GOT3 (cell line): Measurements from ENCODE around the gene ANKH.

ENCODE experiments used
- DNase-seq: peaks from one replicate; lab custom pipeline; 2025; ENCODE audit warnings: mixed read lengths; lab: John Stamatoyannopoulos, UW

The ANKH gene

DNA sequence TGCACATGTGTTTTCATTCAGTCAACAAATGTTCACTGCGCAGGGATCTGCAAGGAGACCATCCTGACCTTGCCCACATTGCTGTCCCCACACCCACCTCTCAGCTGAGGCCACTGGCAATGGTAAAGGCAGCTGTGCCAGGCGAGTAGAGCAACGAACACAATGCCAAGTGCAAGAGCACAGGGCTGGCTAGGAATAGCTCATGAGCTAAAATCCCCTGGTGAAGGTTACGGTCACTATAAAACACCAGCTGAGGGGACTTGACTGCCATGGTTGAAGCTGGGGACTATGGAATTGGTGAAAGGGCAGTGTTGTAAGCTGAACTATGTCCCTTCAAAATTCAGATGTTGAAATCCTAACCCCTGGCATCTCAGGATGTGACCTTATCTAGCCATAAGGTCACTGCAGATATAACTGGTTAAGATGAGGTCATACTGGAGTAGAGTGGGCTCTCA is 111.0 kb downstream of the ANKH start:
- no peak for DNase-seq

DNA sequence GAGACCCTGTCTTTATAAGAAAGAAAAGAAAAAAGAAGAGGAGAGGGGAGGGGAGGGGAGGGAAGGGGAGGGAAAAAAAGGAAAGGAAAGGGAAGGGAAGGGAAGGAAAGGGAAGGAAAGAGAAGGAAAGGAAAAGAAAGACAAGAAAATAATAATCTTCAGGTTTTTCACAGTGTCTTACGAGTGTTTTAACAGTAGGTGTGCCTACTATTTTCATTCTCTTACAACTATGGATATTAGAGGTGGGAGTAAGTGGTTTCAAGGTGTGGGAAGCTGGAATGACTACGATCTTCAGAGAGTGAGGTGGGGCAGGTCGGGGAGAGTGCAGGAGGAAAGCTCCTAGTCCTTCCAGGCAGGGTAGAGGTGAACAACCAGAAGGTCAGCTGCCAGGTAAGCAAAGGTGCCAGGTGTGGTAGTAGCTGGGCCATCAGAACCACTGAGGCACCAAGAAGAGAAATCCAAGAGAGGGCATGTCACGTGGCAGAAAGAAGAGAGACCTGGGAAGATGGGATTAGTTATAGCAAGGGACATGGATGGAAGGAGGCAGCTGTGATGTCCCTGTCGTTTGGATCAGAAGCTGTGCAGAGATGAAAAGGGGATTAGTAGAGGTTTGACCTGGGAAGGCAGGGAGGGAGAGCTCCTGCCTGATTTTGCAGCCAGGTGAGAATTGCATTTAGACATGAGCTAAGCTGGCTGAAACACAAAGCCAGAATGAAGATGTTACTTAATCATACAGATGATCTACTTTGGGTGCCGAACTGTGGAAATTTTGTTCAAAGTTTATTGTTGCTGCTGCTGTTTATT is 111.6 kb downstream of the ANKH start:
- DNase-seq = no peak

DNA sequence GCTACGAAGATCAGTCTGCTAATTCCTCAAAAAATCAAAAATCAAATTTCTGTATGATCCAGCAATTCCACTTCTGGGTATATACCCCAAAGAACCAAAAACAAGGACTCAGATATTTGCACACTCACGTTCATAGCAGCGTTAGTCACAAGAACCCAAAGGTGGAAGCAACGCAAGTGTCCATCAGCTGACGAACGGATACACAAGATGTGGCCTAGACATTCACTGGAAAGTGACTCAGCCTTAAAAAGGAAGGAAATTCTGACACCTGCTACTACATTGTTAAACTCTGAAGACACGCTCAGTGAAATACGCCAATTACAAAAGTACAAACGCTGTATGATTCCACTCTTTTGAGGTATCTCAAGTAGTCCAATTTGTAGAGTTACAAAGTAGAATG is 113.7 kb downstream of the ANKH start:
- DNase-seq = no peak

DNA sequence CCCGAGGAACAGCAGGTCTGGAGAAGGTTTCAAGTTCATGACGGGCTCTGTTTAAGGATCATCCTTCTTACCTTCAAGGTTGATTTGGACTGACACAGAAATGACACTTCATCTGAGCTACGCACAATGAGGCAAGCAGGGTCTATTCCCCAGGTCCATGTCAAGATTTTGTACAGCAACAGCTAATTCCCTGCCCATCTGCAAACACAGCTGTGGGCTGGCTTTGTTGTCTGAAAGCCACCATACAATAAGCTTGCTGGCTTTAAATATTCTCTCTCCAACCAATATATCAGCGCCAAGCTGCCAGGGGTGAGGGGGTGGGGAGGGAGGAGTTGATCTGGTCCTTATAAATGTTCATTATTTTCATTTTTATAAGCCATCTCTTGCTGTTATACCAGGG is 115.1 kb downstream of the ANKH start:
- DNase-seq = no peak

DNA sequence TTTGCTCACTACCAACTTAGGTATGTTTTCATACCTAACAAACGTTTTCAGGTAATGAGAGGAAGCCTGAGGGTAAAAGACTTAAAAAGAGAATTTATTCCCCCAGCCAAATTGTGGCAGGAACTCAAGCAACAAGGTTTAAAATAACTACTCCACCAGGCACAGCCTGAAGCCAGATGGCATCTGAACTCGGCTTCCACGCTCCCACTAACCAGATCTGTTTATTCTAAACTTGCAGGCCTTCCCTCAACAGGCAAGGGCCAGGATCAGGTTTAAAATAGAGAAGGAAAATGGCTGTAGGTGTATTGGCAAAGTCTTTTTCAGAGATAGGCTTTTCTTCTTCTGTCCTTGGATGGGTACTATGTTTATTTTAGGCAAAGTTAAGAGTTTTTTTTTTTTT is 117.6 kb downstream of the ANKH start:
- DNase-seq = no peak

DNA sequence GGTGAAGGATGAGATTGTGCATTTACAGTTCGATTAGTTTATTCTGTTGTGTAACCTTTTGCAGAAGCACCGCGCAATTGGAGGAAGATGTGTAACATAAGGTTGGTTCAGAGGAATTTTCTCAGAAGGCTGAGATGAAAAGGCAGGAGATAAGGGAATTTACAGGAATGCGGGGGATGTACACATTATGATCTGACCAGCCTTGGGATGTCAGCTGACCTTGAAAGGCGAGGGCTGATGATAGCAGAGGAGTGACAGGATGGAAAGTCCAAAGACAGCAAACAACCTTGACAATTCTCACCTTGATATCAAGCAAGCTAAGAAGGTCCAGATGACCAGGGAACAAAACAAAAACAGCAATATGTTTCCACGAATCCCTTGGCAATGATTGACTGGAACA is 118.3 kb downstream of the ANKH start:
- DNase-seq = no peak

DNA sequence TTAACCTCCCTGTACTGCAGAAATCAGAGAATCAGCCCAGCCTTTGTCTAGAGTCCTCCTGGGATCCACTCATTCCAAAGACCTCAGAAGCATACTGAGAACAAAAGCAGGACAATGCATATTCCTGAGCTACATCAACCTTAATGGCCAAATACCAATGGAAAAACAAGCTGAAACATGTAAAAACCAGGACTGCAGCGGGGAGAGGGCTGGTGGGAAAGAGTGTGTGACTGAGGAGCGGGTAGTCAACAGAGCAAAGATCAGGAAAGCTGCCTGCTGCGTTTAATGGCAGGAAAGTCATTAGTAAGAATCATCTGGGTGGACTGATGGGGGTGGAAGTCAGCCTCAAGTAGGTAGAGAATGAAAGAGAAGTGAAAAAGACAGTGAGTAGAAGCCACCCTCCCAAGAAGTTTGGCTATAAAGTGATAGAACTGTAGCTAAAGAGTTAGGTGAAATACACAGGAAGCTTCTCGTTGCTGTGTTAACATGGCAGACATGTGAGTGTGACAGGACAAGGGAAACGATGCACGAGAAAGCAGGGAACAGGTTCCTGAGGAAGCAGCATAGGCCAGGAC is 119.0 kb downstream of the ANKH start:
- DNase-seq = no peak

DNA sequence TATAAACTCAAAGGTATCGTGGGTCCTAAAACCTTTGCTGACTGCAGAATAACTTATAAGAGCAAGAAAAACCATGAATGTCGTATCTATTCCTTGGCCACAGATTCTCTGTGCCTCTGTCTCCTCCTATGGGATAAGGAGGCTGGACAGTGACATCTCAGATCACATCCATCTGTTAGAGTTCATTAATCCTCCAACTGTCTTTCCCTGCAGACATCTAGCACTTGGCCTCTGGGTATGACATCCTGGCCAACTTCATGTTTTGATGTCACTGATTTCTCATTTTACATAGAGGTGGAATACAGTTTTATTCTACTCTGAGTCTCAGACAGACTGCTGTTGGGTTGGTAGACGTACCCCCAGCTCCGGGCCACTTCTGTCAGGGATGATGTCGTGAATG is 120.9 kb downstream of the ANKH start:
- DNase-seq = no peak

DNA sequence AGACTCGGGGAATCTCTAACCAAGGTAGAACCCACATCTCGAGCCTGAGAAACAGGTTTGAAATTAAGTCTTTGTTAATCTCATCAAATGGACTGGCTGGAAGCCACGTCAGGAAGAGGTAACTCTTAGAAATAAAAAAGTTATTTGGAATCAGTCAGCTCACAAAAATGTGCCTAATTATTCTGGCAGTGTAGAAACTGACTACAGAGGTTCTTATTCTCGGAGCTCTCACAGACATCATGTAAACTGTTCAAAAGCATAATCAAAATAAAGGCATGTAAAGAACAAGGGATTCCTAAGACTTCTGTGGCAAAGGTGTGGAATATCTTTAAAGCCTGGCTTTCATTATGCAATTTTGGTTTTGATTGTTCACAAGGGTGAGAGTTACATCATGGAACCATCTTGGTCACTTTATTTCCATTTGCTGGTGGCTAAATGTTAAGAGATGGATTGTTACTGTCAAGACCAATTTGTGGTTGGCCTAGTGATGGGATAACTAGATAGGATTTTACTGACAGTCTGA is 121.9 kb downstream of the ANKH start:
- no peak for DNase-seq

DNA sequence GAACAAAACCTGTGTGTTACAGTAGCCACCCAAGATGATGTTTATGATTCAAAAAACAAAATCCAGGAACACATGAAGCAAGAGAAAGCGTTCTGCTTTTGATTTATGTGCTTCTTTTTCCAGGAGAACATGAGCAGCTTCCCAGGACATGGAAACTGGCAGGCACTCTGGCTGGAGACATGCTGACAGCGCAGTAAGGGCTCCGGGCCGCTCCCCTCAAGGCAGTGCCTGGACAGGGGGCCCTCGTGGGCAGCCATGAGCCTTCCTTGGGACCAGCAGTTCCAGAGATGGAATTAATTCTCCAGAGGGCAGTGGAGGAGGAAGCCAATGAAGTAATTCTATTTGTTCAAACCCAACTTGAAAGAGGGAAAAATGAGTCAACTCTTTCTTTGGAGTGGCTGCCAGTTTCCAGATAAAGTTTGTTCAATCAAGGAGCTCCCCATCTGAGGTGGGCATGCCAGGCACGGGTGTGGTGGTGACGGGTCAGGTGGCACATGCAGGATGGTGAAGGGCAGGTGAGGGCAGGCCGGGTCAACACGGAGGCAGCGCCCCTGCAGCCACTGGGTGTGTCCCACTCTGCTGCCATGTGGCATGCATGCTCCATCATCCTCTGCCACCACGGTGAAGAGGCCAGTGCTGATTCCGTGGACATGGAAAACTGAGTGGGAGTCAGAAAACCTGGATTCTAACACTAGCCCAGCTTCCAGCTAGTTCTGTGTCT is 123.2 kb downstream of the ANKH start:
- no peak for DNase-seq

DNA sequence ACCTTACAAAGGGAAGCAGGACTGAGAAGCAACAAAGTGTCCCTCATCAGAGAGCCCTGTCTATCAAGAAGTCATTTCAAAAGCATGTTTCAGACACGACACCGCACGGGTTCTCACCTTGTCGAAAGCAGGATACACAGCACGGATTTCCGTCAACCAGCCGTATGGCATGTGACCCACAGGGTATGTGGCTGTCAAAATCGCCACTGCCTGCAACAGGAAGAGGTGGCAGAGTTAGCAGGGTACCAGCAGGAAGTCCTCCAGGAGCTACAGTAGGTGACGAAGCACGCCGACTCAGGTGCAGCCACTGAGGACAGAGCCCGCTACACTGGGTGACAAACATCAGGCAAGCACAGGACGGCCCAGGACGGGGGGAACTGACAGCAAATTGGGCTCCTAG is 125.8 kb downstream of the ANKH start:
- no peak for DNase-seq

DNA sequence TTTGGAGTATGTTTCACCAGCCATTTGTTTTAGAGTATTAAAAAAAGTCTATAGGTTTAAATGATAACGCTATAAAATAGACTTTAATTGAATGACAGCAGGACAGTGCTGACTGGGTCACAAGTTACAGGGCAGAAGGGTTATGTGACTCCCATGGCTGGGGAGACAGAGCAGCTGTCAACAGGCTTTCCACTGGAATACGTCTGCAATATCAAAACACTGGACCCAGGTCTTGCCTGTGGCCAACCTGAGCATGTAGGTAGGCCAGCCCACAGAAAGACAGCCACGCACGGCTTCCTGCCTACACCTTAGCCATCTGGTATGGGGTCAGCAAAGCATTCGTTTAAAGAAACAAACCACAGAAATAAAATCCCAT is 126.4 kb downstream of the ANKH start:
- no peak for DNase-seq

DNA sequence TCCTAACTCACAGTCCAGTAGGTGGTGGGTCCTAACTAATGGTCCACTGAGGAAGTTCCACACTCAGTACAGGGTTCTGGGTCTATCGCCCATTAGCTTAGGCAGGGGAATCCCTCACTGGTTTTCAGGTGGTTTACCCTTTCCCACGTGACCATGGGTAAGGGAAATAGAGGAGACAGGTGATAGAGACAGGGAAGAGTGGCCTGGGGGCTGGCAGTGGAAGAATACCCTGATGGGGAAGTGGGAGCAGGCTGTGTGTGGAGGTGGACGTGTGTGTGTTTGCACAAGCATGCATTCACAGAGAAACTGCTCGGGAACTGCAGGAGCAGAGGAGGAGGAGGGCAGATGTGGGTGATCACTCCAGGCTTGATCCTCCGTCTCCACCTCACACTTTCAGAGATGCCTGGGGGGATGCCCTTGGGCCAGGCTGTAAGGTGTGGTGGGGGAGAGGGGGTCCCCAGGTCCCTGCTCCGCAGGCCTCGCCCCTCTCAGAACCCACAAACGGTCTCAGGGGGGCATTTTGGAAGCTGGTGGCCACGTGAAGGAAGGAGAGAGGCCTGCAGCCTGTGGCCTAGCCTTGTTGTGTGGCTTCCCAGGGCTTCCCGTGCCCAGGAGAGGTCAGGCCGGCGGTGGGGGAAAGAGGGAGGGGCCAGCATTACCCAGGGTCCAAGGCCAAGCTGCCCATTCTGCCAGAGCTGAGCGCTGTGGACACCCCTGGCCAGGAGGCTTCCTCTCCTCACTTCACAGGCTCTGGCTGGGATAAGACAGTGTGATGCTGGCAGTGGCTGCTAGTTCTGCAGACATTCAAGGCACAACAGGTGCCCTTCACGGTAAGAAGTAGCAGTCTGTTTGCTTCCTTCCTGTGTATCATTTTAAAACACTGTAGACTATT is 127.0 kb downstream of the ANKH start:
- DNase-seq = no peak

DNA sequence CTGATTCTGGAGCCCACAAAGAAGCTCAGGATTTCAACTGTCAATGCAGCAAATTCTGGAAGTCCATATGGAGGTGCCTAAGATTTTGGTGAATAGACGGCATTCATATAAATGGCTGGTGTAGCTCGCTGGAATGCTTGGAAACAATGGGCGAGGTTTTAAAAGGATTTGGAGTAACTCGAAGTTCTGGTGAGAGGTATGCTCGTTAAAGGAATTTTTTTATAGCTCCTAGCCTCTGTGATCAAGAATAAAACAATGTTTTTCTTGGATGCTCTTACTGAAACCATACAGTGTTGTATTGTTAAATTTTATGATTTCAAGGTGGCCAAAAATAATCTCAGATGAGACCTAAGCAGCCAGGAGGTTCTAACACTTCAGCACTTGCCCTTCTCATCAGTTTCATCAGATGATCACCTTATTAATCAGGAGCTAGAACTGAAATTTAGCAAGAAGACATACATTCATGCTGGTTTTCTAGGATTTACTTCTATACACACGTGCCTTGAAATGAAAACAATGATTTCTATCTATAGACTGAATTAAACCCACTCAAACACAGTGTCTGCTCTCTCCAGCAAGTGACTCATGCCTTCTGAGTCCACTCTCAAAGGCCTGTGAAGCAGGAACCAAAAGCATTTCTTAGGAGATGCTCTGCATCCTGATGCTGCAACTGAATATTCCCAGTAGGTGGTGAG is 127.8 kb downstream of the ANKH start:
- no peak for DNase-seq

DNA sequence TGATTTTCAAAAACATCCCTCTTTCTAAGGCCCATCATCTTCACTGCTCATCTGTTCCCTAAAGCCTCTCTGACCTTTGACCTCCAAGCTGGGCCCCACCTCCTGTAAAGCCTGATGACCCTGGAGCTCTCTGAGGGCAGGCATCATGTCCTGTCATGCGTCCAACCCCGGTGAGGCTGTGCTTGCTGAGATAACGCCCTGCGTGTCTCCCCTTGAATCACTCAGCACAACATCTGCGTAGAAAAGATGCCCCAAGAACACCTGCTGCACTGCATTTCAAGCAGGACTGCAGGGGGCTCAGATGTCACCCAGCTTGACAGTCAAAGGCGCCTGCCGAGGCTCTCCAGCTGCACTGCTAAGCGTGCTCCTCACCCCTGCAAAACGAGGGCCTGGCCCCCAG is 129.1 kb downstream of the ANKH start:
- no peak for DNase-seq

DNA sequence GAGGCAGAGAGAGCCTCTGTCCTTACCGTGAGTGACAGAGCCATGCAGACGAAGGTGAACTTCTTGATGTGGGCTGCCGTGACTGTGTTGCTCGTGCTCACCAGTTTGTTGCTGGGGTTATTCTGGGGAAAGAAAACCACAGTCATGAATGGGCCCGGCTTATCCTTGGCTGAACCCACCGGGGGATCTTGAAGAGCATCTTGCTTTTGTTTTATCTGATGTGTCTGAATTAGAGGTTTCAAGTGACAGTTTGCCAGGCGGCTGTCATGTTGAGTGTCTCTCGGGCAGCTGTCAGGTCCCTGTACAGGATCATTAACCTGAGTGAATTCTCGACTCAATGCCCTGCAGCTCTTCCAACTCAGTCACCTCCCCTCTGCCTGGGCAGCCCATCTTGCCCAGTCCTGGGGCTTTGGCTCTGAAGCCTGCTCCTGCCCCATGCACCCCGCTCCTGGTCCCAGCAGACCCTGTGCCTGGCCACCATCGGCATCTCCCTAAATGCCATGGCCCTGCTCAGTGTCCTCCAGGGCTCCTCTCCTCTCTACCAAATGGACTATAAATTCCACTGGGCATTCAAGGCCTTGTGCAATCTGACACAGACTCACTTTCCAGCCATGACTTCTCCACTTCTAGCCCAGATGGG is 129.7 kb downstream of the ANKH start:
- no peak for DNase-seq

DNA sequence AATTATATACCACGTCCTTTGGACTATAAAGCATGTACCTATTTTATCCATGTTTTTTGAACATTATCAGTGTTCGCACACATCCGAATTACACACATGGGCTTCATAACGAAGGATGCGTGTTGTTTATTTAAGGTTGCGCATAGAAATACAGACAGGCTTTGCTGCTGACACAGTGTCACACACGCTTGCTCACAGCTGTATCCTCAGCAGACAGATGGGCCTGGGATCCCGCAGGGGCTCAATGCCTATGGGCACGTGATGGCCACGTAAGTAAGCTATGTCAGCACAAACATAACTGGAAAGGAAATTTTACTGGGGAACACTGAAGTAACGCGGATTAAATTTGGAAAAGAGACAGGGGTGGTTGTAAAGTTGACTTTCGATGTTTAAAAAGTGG is 130.4 kb downstream of the ANKH start:
- DNase-seq = no peak

DNA sequence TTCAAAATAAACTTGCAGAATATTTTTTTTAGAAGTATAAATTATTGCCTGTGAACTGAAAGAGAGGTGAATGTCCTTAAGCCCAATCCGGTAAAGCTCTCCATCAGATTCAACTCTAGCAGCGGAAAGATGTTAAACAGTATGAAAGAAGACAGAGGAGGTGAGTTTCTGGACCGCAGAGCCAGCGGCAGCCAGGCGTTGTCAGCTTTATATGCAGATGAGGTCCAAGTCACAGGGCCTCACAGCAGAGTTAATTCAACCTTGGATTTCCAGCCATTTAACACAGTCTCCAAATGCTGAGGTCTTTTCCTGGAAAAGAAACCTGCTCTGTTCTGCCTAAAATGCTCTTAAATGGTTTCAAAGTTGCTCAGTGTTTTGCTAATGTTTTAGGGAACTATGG is 131.6 kb downstream of the ANKH start:
- DNase-seq = no peak

DNA sequence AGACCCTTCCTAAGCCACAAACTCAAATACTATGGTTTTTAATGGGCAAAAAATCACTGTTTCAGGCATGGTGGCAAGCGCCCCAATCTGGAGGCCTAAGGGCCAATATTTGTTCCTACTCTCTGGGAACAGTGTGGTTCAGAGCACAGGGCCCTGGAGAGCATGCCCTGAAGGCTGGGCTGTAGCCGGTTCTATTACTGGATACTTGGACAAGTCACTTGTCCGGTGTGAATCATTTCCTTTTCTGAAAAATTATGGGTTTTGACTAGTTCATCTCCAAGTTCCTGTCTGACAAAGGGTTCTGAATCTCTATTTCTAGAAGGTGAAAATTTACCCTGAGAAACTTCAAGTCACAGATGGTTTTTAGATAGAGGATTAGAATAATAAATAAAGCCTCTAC is 132.0 kb downstream of the ANKH start:
- DNase-seq = no peak

DNA sequence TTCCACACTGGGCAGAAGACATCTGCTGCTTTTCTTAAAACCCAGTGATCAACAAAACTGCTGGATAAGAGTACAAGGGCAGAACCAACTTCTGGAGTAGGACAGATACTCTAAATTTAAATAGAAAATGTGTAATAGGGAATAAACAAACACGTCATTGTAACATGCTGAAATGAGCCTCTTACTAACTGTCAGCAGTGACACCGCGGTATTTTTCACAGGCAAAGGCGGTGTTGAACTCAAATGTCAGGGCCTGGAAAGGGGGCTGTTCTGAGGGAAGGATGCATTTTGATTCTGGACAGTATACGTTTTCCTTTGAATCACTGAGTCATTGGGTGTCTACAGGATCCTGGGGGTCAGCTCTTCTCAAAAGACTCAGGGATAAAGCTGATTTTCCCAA is 133.5 kb downstream of the ANKH start:
- DNase-seq = no peak

DNA sequence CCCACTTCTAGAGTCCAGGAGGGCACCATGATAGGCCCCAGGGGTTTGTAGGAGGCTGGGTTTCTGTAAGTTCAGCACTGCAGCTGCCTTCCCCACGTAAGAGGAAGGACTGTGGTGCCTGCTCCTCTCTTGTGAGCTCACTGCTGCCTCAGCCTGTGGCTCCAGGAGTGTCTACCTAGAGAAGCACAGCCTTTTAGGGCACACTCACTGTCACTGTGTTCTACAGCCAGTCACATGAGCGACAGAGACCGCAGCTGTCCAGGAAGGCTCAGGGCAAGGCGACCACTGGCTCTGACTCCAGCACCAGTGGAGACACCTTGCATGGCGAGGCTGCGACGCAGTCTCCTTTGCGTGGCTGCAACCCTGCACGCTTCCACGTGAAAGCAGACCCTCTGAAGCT is 134.3 kb downstream of the ANKH start:
- DNase-seq = no peak
